ENCODE results near the gene PDP2.
A peak's percentile ranks its signal among the peaks of the same experiment; 100 is the strongest.

Gene PDP2

DNA sequence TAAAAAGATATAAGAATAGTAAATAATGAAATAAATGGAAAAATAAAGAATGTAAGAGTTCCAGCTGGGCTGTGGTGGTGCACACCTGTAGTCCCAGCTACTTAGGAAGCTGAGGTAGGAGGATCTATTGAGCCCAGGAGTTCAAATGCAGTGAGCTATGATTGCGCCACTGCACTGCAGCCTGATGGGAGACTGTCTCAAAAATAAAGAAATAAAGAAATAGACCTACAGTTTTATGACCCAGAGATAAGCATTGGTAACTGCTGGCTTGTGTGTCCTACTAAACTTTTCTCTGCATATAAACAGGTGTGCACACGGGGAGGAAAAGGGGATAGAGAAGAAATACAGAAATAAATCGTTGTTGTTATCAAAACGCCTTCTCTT is 7.8 kb upstream of the PDP2 start:
- Histone ChIP-seq H3K23ac (ENCODE audit: low read depth, low read length, poor library complexity) (no peak overlapping the region), H3K9me3 (replicated peaks in 1 of 2; ENCODE audit: control insufficient read depth in 2 of 2, insufficient read depth in 1 of 2, low read depth in 1 of 2, low read length in 2 of 2) (no peaks in the 10 kb centered on the region), H3K9ac (ENCODE audit: low read depth, low read length, poor library complexity) (no peak overlapping the region), H3K4me2 (ENCODE audit: insufficient read depth, low read length, poor library complexity, severe bottlenecking) (peak overlapping the region; percentile 48), H2BK12ac (ENCODE audit: low read length) (no peak overlapping the region), H3K27me3 (ENCODE audit: control insufficient read depth in 3 of 3, insufficient read depth in 3 of 3, low read depth in 1 of 3, low read length in 3 of 3) (peaks cover 0 to 10% (median 6%) of the 10 kb centered on the region in 3 experiments), H3K79me1 (ENCODE audit: low read depth, low read length) (no peaks in the 10 kb centered on the region), H4K8ac (ENCODE audit: low read depth, low read length) (no peak overlapping the region), H2AFZ (ENCODE audit: low read length) (peak overlapping the region; percentile 90), H3K27ac (replicated peaks; ENCODE audit: low read length) (no peak overlapping the region), H3K36me3 (replicated peaks in 1 of 2; ENCODE audit: control insufficient read depth in 2 of 2, insufficient read depth in 2 of 2, low read length in 2 of 2) (no peaks in the 10 kb centered on the region), H2BK15ac (ENCODE audit: low read length) (no peak overlapping the region), H3K18ac (ENCODE audit: low read length) (no peak overlapping the region), H3K4me1 (ENCODE audit: control insufficient read depth in 2 of 2, insufficient read depth in 1 of 2, low read depth in 1 of 2, low read length in 2 of 2) (peaks cover 3 to 10% of the 10 kb centered on the region in 2 donors), H3K14ac (ENCODE audit: low read length) (no peak overlapping the region), H3K4me3 (ENCODE audit: low read length in 2 of 2) (peak overlapping the region in 1 of 2 donors; percentile 40), H2BK5ac (ENCODE audit: low read length) (no peak overlapping the region), H2AK5ac (ENCODE audit: low read depth, low read length) (no peak overlapping the region), H4K91ac (ENCODE audit: low read depth, low read length, poor library complexity) (no peak overlapping the region), H3K4ac (ENCODE audit: low read length) (no peak overlapping the region), H2BK120ac (ENCODE audit: low read depth, low read length) (no peak overlapping the region)
- no peak for DNase-seq (ENCODE audit: low spot score)
- WGBS, 2 donors (ENCODE audit: extremely low coverage in 2 of 2, insufficient read length in 2 of 2, insufficient replicate concordance in 1 of 2) = no CpG with 5 or more reads among the region's 4 CpGs

DNA sequence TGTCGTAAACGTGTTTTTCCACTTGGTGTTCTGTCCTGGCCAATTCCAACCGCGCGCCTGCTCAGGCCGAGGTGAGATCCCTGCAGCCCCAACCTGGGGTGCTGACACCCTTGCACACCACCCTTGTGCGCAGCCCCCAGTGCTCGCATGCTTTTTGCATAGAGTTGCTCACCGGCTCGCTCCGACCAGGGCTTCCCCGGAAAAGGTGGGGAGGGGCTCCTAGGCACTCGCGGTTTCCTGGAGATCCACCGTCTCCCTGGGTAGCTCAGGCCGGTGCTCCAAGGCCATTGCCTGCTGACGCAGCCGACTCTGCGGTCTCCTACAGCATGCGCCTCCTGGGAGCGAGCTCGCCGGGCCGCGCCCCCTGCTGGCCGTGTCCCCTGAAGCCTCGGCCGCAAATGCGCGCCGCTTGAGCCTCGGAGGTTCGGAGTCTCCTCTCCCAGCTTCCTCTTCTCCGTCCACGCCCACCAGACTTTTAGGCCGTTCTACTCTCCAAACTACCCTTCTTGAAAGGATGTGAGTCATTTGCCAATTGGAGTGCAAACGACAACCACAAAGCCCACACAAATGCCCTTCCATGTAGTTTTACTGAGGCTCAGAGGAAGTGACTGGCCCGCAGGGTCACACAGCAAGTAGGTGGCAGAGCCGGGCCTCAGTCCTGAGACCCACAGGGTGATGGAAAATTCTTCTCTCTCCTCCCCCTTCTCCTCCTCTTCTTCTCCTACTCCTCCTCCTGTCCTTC is 7.2 kb upstream of the PDP2 start:
- H3K9me3 ChIP-seq (replicated peaks in 1 of 2; ENCODE audit: control insufficient read depth in 2 of 2, insufficient read depth in 1 of 2, low read depth in 1 of 2, low read length in 2 of 2) = no peaks in the 10 kb centered on the region
- peak overlapping the region; percentile 2 to 40 for H3K4me3 ChIP-seq (ENCODE audit: low read length in 2 of 2)
- peak; percentile 64 for DNase-seq (ENCODE audit: low spot score)
- peak overlapping the region; percentile 68 for H3K9ac ChIP-seq (ENCODE audit: low read depth, low read length, poor library complexity)
- peaks cover 3 to 10% of the 10 kb centered on the region in 2 donors for H3K4me1 ChIP-seq (ENCODE audit: control insufficient read depth in 2 of 2, insufficient read depth in 1 of 2, low read depth in 1 of 2, low read length in 2 of 2)
- peak overlapping the region; percentile 48 for H3K4me2 ChIP-seq (ENCODE audit: insufficient read depth, low read length, poor library complexity, severe bottlenecking)
- peaks cover 0 to 10% (median 6%) of the 10 kb centered on the region in 3 experiments for H3K27me3 ChIP-seq (ENCODE audit: control insufficient read depth in 3 of 3, insufficient read depth in 3 of 3, low read depth in 1 of 3, low read length in 3 of 3)
- H2AFZ ChIP-seq (ENCODE audit: low read length) = peak overlapping the region; percentile 90
- no peak overlapping the region for H2BK120ac ChIP-seq (ENCODE audit: low read depth, low read length)
- H3K18ac ChIP-seq (ENCODE audit: low read length) = peak overlapping the region; percentile 45
- H3K27ac ChIP-seq (replicated peaks; ENCODE audit: low read length) = no peak overlapping the region
- no peak overlapping the region for H3K4ac ChIP-seq (ENCODE audit: low read length)
- no peak overlapping the region for H4K91ac ChIP-seq (ENCODE audit: low read depth, low read length, poor library complexity)
- peak overlapping the region; percentile 22 for H3K23ac ChIP-seq (ENCODE audit: low read depth, low read length, poor library complexity)
- no peak overlapping the region for H2BK12ac ChIP-seq (ENCODE audit: low read length)
- H3K79me1 ChIP-seq (ENCODE audit: low read depth, low read length) = no peaks in the 10 kb centered on the region
- H2BK15ac ChIP-seq (ENCODE audit: low read length) = no peak overlapping the region
- no peaks in the 10 kb centered on the region for H3K36me3 ChIP-seq (replicated peaks in 1 of 2; ENCODE audit: control insufficient read depth in 2 of 2, insufficient read depth in 2 of 2, low read length in 2 of 2)
- WGBS, 2 donors (ENCODE audit: extremely low coverage in 2 of 2, insufficient read length in 2 of 2, insufficient replicate concordance in 1 of 2) = no CpG with 5 or more reads among the region's 39 CpGs
- H2BK5ac ChIP-seq (ENCODE audit: low read length) = no peak overlapping the region
- no peak overlapping the region for H3K14ac ChIP-seq (ENCODE audit: low read length)
- no peak overlapping the region for H2AK5ac ChIP-seq (ENCODE audit: low read depth, low read length)
- H4K8ac ChIP-seq (ENCODE audit: low read depth, low read length) = no peak overlapping the region

GRCh38 chr16:66873685-66874055 is 6.6 kb upstream of the PDP2 start:
- Histone ChIP-seq H3K36me3 (replicated peaks in 1 of 2; ENCODE audit: control insufficient read depth in 2 of 2, insufficient read depth in 2 of 2, low read length in 2 of 2) (no peaks in the 10 kb centered on the region), H3K4ac (ENCODE audit: low read length) (no peak overlapping the region), H2BK120ac (ENCODE audit: low read depth, low read length) (no peak overlapping the region), H2AK5ac (ENCODE audit: low read depth, low read length) (no peak overlapping the region), H3K4me1 (ENCODE audit: control insufficient read depth in 2 of 2, insufficient read depth in 1 of 2, low read depth in 1 of 2, low read length in 2 of 2) (peaks cover 3 to 15% of the 10 kb centered on the region in 2 donors), H2BK15ac (ENCODE audit: low read length) (no peak overlapping the region), H3K27ac (replicated peaks; ENCODE audit: low read length) (no peak overlapping the region), H3K27me3 (ENCODE audit: control insufficient read depth in 3 of 3, insufficient read depth in 3 of 3, low read depth in 1 of 3, low read length in 3 of 3) (peaks cover 0 to 10% (median 6%) of the 10 kb centered on the region in 3 experiments), H2BK12ac (ENCODE audit: low read length) (no peak overlapping the region), H3K18ac (ENCODE audit: low read length) (no peak overlapping the region), H3K14ac (ENCODE audit: low read length) (no peak overlapping the region), H4K8ac (ENCODE audit: low read depth, low read length) (no peak overlapping the region), H2AFZ (ENCODE audit: low read length) (no peak overlapping the region), H3K79me1 (ENCODE audit: low read depth, low read length) (no peaks in the 10 kb centered on the region), H3K9me3 (replicated peaks in 1 of 2; ENCODE audit: control insufficient read depth in 2 of 2, insufficient read depth in 1 of 2, low read depth in 1 of 2, low read length in 2 of 2) (no peaks in the 10 kb centered on the region), H3K4me2 (ENCODE audit: insufficient read depth, low read length, poor library complexity, severe bottlenecking) (no peak overlapping the region), H3K23ac (ENCODE audit: low read depth, low read length, poor library complexity) (no peak overlapping the region), H2BK5ac (ENCODE audit: low read length) (no peak overlapping the region), H4K91ac (ENCODE audit: low read depth, low read length, poor library complexity) (no peak overlapping the region), H3K4me3 (ENCODE audit: low read length in 2 of 2) (no peak overlapping the region), H3K9ac (ENCODE audit: low read depth, low read length, poor library complexity) (no peak overlapping the region)
- DNase-seq (ENCODE audit: low spot score) = no peak

DNA sequence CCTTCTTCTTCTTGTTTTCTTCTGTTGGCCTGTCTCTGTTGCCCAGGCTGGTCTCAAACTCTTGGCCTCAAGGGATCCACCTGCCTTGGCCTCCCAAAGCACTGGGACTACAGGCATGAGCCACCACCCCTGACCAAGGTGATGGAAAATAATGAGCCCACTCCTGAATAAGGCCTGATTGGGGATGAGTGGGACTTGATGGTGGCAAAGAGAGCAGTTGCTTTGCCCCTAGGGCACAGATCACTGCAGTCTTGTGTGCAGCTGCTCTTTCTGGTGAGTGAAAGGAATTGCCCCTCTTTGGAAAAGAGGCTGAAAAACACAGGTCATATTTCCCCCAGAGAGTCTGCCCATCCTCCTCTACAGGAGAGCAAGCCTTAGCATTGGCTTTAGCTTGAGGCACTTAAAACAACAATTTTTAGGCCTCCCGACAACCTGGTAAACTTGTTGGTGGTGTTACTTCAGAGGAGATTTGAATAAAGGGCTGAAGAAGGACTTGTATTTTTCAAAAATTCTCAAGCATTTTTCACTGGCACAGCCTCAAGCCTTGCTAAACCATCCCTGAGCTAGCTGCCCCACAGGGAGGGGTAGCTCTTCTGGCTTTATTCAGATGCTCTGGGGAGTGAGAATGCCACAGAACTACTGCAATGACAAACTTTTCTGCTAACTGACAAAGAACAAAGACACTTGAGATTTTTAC is 6.1 kb upstream of the PDP2 start:
- H3K14ac ChIP-seq (ENCODE audit: low read length) = no peak overlapping the region
- no peak overlapping the region for H4K8ac ChIP-seq (ENCODE audit: low read depth, low read length)
- peaks cover 0 to 10% (median 6%) of the 10 kb centered on the region in 3 experiments for H3K27me3 ChIP-seq (ENCODE audit: control insufficient read depth in 3 of 3, insufficient read depth in 3 of 3, low read depth in 1 of 3, low read length in 3 of 3)
- no peak overlapping the region for H3K27ac ChIP-seq (replicated peaks; ENCODE audit: low read length)
- no peak overlapping the region for H2BK120ac ChIP-seq (ENCODE audit: low read depth, low read length)
- H3K23ac ChIP-seq (ENCODE audit: low read depth, low read length, poor library complexity) = no peak overlapping the region
- no CpG with 5 or more reads among the region's 1 CpG for WGBS, 2 donors (ENCODE audit: extremely low coverage in 2 of 2, insufficient read length in 2 of 2, insufficient replicate concordance in 1 of 2)
- no peak overlapping the region for H3K4ac ChIP-seq (ENCODE audit: low read length)
- no peak overlapping the region for H2BK12ac ChIP-seq (ENCODE audit: low read length)
- no peak overlapping the region for H3K4me2 ChIP-seq (ENCODE audit: insufficient read depth, low read length, poor library complexity, severe bottlenecking)
- no peaks in the 10 kb centered on the region for H3K9me3 ChIP-seq (replicated peaks in 1 of 2; ENCODE audit: control insufficient read depth in 2 of 2, insufficient read depth in 1 of 2, low read depth in 1 of 2, low read length in 2 of 2)
- no peak for DNase-seq (ENCODE audit: low spot score)
- H3K4me1 ChIP-seq (ENCODE audit: control insufficient read depth in 2 of 2, insufficient read depth in 1 of 2, low read depth in 1 of 2, low read length in 2 of 2) = peaks cover 3 to 15% of the 10 kb centered on the region in 2 donors
- no peak overlapping the region for H3K4me3 ChIP-seq (ENCODE audit: low read length in 2 of 2)
- no peak overlapping the region for H2AFZ ChIP-seq (ENCODE audit: low read length)
- no peak overlapping the region for H2BK5ac ChIP-seq (ENCODE audit: low read length)
- no peak overlapping the region for H3K18ac ChIP-seq (ENCODE audit: low read length)
- H3K9ac ChIP-seq (ENCODE audit: low read depth, low read length, poor library complexity) = no peak overlapping the region
- no peak overlapping the region for H2AK5ac ChIP-seq (ENCODE audit: low read depth, low read length)
- no peak overlapping the region for H4K91ac ChIP-seq (ENCODE audit: low read depth, low read length, poor library complexity)
- H3K79me1 ChIP-seq (ENCODE audit: low read depth, low read length) = no peaks in the 10 kb centered on the region
- no peak overlapping the region for H2BK15ac ChIP-seq (ENCODE audit: low read length)
- H3K36me3 ChIP-seq (replicated peaks in 1 of 2; ENCODE audit: control insufficient read depth in 2 of 2, insufficient read depth in 2 of 2, low read length in 2 of 2) = no peaks in the 10 kb centered on the region

Measured in neuronal stem cell (in vitro differentiated cells).